K562 (cell line): ENCODE measurements around the gene MRPL37. TPM values are rescaled to one million over a fixed set of nuclear protein-coding genes. Genes with fewer than 3 reads are reported as not detected.
A peak's percentile ranks its signal among the peaks of the same experiment; 100 is the strongest.

Source experiments
- ELF4 ChIP-seq: fragments of 450-650 bp; formaldehyde crosslinking; IDR thresholded peaks from 2 replicates; pipeline ENCODE4 v1.4.0; 2022; ENCODE audit warnings: missing genetic modification characterization
- FOXM1 ChIP-seq, 2 experiments: fragments of 450-650 bp in 1 of 2; sonication (generic) in 1 of 2; formaldehyde crosslinking in 1 of 2; IDR thresholded peaks; 2 replicates each; pipeline versions ENCODE4 v1.6.1 to v1.9.0; 2017 to 2022; ENCODE audit warnings: low read depth in 2 of 2, mild to moderate bottlenecking in 2 of 2, missing genetic modification reagents in 1 of 2, moderate library complexity in 1 of 2
- GABPA ChIP-seq: fragments of 200-800 bp; sonication (Bioruptor generic); conservative IDR thresholded peaks from 2 replicates; pipeline ENCODE4 v1.6.1; 2016; ENCODE audit warnings: low read depth, missing genetic modification characterization, missing compliant biosample characterization
- GABPB1 ChIP-seq: sonication (generic); formaldehyde crosslinking; IDR thresholded peaks from 2 replicates; pipeline ENCODE4 v1.8.0; 2022; ENCODE audit warnings: mild to moderate bottlenecking, missing genetic modification reagents
- MYNN ChIP-seq, 2 experiments: sonication (generic); formaldehyde crosslinking in 1 of 2; IDR thresholded peaks; 2 replicates each; pipeline versions ENCODE4 v1.5.0 to v1.6.1; 2016 to 2020; ENCODE audit warnings: antibody characterized with exemption in 1 of 2, missing genetic modification reagents in 1 of 2
- NONO ChIP-seq, 2 experiments: fragments of 200-400 bp in 1 of 2; fragments of 450-650 bp in 1 of 2; formaldehyde crosslinking in 1 of 2; IDR thresholded peaks; 2 replicates each; pipeline ENCODE4 v1.6.1; 2017; ENCODE audit warnings: low read depth in 2 of 2, mild to moderate bottlenecking in 2 of 2, moderate library complexity in 2 of 2, low read length in 1 of 2
- PHF20 ChIP-seq: fragments of 450-650 bp; IDR thresholded peaks from 2 replicates; pipeline ENCODE4 v1.6.1; 2018; ENCODE audit not compliant: partially characterized antibody
- PML ChIP-seq: IDR thresholded peaks from 2 replicates; pipeline ENCODE4 v1.6.1; 2012; ENCODE audit warnings: low read length, inconsistent platforms
- POLR3A ChIP-seq: IDR thresholded peaks from 2 replicates; pipeline ENCODE4 v1.6.1; 2011; ENCODE audit warnings: borderline replicate concordance, mild to moderate bottlenecking, moderate library complexity; ENCODE audit not compliant: insufficient read length, insufficient read depth; ENCODE audit errors: extremely low read depth
- RBFOX2 ChIP-seq: fragments of 200-400 bp; formaldehyde crosslinking; IDR thresholded peaks from 2 replicates; pipeline ENCODE4 v1.6.1; 2017; ENCODE audit warnings: low read depth, mild to moderate bottlenecking, low read length, moderate library complexity
- SP1 ChIP-seq: sonication (generic); formaldehyde crosslinking; IDR thresholded peaks from 2 replicates; pipeline ENCODE4 v1.8.1; 2022; ENCODE audit warnings: mild to moderate bottlenecking, missing genetic modification reagents
- SP2 ChIP-seq: IDR thresholded peaks from 2 replicates; pipeline ENCODE4 v1.6.1; 2011; ENCODE audit warnings: mild to moderate bottlenecking, low read depth, low read length, moderate library complexity; ENCODE audit not compliant: poor library complexity, severe bottlenecking; ENCODE audit errors: extremely low read depth
- TFAP4 ChIP-seq: sonication (generic); formaldehyde crosslinking; IDR thresholded peaks from 2 replicates; pipeline ENCODE4 v1.8.0; 2022; ENCODE audit warnings: missing genetic modification reagents, mild to moderate bottlenecking, moderate library complexity, borderline replicate concordance
- USF1 ChIP-seq: sonication (generic); formaldehyde crosslinking; IDR thresholded peaks from 2 replicates; pipeline ENCODE4 v1.9.0; 2022; ENCODE audit warnings: mild to moderate bottlenecking, missing genetic modification reagents
- ZNF395 ChIP-seq: fragments of 200-800 bp; sonication (Bioruptor generic); IDR thresholded peaks from 2 replicates; pipeline ENCODE4 v1.6.1; 2017; ENCODE audit warnings: missing genetic modification characterization, missing compliant biosample characterization
- ZNF431 ChIP-seq: sonication (generic); formaldehyde crosslinking; IDR thresholded peaks from 2 replicates; pipeline ENCODE4 v1.8.0; 2022; ENCODE audit warnings: mild to moderate bottlenecking, missing genetic modification reagents
- polyA plus RNA-seq, 8 experiments: library from polyadenylated mRNA; depleted of rRNA in 4 of 8; stranded (reverse) in 5 of 8; unstranded in 3 of 8; fragments of >200 nt; fragmentation: Nextera tagmentation in 2 of 8; fragmentation: Illumina TruSeq in 1 of 8; extraction: Ambion mirVana in 2 of 8; extraction: Trizol in 1 of 8; gene quantifications; 2 replicates each; pipeline versions ENCODE4 v1.2.1 to v1.2.3, GENCODE V29; 2011 to 2014; ENCODE audit warnings: inconsistent platforms in 1 of 8, missing spikeins in 1 of 8
- total RNA-seq, 7 experiments: library from RNA; depleted of rRNA in 6 of 7; stranded (reverse); fragments of >200 nt in 6 of 7; fragmentation: Illumina TruSeq in 2 of 7; extraction: Trizol in 2 of 7; gene quantifications; 2 replicates each; pipeline versions ENCODE4 v1.2.1 to v1.2.3, GENCODE V29; 2011 to 2021; ENCODE audit warnings: low replicate concordance in 1 of 7
- TF ChIP-seq, protein P1 (sequence below): fragments of 250-450 bp; sonication (Bioruptor Pico); IDR thresholded peaks from 2 replicates; pipeline ENCODE4 v1.4.0; 2020; ENCODE audit warnings: borderline replicate concordance
- TF ChIP-seq, protein P2 (sequence below): sonication (generic); formaldehyde crosslinking; IDR thresholded peaks from 2 replicates; pipeline ENCODE4 v1.8.0; 2023; ENCODE audit warnings: mild to moderate bottlenecking, missing genetic modification reagents

The MRPL37 gene
- total and polyA plus RNA-seq, 9 of the 15 experiments (the other 6 are each of a cell fraction or from before 2014, with no cell fraction given): 52.2 to 303 (median 180) TPM

DNA sequence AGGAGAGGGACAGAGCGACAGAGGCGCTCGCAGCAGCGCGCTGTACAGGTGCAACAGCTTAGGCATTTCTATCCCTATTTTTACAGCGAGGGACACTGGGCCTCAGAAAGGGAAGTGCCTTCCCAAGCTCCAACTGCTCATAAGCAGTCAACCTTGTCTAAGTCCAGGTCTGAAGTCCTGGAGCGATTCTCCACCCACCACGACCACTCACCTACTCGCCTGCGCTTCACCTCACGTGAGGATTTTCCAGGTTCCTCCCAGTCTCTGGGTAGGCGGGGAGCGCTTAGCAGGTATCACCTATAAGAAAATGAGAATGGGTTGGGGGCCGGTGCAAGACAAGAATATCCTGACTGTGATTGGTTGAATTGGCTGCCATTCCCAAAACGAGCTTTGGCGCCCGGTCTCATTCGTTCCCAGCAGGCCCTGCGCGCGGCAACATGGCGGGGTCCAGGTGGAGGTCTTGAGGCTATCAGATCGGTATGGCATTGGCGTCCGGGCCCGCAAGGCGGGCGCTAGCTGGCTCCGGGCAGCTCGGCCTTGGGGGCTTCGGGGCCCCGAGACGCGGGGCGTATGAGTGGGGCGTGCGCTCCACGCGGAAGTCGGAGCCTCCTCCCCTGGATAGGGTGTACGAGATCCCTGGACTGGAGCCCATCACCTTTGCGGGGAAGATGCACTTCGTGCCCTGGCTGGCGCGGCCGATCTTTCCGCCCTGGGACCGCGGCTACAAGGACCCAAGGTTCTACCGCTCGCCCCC lies at the start of gene MRPL37, which contains the start of gene CYB5RL (continued):
- TF ChIP-seq, protein P1, sequence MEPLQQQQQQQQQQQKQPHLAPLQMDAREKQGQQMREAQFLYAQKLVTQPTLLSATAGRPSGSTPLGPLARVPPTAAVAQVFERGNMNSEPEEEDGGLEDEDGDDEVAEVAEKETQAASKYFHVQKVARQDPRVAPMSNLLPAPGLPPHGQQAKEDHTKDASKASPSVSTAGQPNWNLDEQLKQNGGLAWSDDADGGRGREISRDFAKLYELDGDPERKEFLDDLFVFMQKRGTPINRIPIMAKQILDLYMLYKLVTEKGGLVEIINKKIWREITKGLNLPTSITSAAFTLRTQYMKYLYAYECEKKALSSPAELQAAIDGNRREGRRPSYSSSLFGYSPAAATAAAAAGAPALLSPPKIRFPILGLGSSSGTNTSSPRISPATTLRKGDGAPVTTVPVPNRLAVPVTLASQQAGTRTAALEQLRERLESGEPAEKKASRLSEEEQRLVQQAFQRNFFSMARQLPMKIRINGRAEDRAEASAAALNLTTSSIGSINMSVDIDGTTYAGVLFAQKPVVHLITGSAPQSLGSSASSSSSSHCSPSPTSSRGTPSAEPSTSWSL (CRISPR knock-in tag): peak; percentile 41; the same call in 1 of the 2 replicates
- TF ChIP-seq SP2 (peak; percentile 79), GABPB1 (CRISPR knock-in tag) (peak; percentile 9; the same call in 1 of the 2 replicates), ZNF395 (CRISPR knock-in tag) (0 out of 2 replicates have a peak, but pooled peaks have one; percentile 40), FOXM1 (IDR thresholded peaks at IDR 0.05; ENCODE audit: low read depth) (no peak), FOXM1 (CRISPR knock-in tag; IDR thresholded peaks at IDR 0.05; ENCODE audit: low read depth) (0 out of 2 replicates have a peak, but pooled peaks have one; percentile 78), PML (peak; percentile 82; the same call in 1 of the 2 replicates), NONO (IDR thresholded peaks at IDR 0.05; ENCODE audit: low read depth in 2 of 2, low read length in 1 of 2) (peak; percentile 48 to 88; a peak in 2 of 4 replicates), GABPA (0 out of 2 replicates have a peak, but pooled peaks have one; percentile 24), ELF4 (CRISPR knock-in tag) (no peak), SP1 (peak; percentile 75; the same call in 1 of the 2 replicates), TFAP4 (CRISPR knock-in tag) (peak; percentile 92), PHF20 (peak; percentile 94), USF1 (CRISPR knock-in tag) (peak; percentile 73), ZNF431 (peak; percentile 72), POLR3A (no peak), MYNN (IDR thresholded peaks at IDR 0.05) (no peak), MYNN (CRISPR knock-in tag; IDR thresholded peaks at IDR 0.05) (no peak), RBFOX2 (peak; percentile 97)
- TF ChIP-seq, protein P2, sequence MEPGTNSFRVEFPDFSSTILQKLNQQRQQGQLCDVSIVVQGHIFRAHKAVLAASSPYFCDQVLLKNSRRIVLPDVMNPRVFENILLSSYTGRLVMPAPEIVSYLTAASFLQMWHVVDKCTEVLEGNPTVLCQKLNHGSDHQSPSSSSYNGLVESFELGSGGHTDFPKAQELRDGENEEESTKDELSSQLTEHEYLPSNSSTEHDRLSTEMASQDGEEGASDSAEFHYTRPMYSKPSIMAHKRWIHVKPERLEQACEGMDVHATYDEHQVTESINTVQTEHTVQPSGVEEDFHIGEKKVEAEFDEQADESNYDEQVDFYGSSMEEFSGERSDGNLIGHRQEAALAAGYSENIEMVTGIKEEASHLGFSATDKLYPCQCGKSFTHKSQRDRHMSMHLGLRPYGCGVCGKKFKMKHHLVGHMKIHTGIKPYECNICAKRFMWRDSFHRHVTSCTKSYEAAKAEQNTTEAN (CRISPR knock-in tag): no peak
